HEK293T (cell line): Measurements from ENCODE around the gene SPATS2L.

Experiments used
- ARNT ChIP-seq: fragments of 450-650 bp; IDR thresholded peaks from 2 replicates; pipeline ENCODE4 v1.6.1; 2017; ENCODE audit warnings: mild to moderate bottlenecking
- BHLHE40 ChIP-seq: fragments of 450-650 bp; IDR thresholded peaks from 2 replicates; pipeline ENCODE4 v1.6.1; 2016; ENCODE audit warnings: mild to moderate bottlenecking, moderate library complexity, borderline replicate concordance
- ELF4 ChIP-seq: fragments of 450-650 bp; IDR thresholded peaks from 2 replicates; pipeline ENCODE4 v1.6.1; 2017; ENCODE audit warnings: antibody characterized with exemption
- FOXK2 ChIP-seq: fragments of 450-650 bp; IDR thresholded peaks from 2 replicates; pipeline ENCODE4 v1.6.1; 2016; ENCODE audit warnings: mild to moderate bottlenecking
- FOXM1 ChIP-seq: fragments of 450-650 bp; IDR thresholded peaks from 2 replicates; pipeline ENCODE4 v1.6.1; 2017; ENCODE audit warnings: mild to moderate bottlenecking, borderline replicate concordance
- HDGF ChIP-seq: fragments of 450-650 bp; IDR thresholded peaks from 2 replicates; pipeline ENCODE4 v1.6.1; 2017; ENCODE audit warnings: antibody characterized with exemption, borderline replicate concordance
- L3MBTL2 ChIP-seq: fragments of 450-650 bp; conservative IDR thresholded peaks from 2 replicates; pipeline ENCODE4 v1.6.1; 2016; ENCODE audit warnings: mild to moderate bottlenecking
- LEF1 ChIP-seq: fragments of 450-650 bp; IDR thresholded peaks from 2 replicates; pipeline ENCODE4 v1.6.1; 2017; ENCODE audit warnings: mild to moderate bottlenecking, borderline replicate concordance
- NFRKB ChIP-seq: fragments of 450-650 bp; IDR thresholded peaks from 2 replicates; pipeline ENCODE4 v1.6.1; 2016; ENCODE audit warnings: mild to moderate bottlenecking, moderate library complexity
- SP1 ChIP-seq: fragments of 450-650 bp; IDR thresholded peaks from 2 replicates; pipeline ENCODE4 v1.6.1; 2017
- SUZ12 ChIP-seq: fragments of 450-650 bp; IDR thresholded peaks from 2 replicates; pipeline ENCODE4 v1.6.1; 2016; ENCODE audit warnings: mild to moderate bottlenecking
- ZNF384 ChIP-seq: fragments of 450-650 bp; IDR thresholded peaks from 2 replicates; pipeline ENCODE4 v1.6.1; 2016
- TF ChIP-seq, protein P1 (sequence below): fragments of 450-650 bp; IDR thresholded peaks from 2 replicates; pipeline ENCODE4 v1.6.1; 2016

DNA sequence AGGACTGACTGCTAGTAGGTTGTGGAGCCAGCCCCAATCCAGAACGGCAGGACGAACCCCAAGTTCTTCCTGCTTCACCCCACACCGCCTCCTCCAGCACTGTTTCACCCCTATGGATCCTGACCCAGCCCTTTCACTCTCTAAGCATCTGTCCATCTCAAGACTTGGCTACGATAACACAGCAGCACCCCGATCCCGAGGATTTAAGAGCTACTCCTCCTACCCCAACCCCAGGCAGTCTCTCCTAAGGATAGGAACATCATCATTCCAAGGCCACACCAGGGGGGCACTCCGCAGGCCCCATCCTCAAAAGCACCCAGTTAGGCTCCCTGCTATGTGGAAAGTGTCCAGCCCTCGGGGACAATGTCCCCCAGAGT, 202.7 kb downstream of the SPATS2L start:
- no peak for TF ChIP-seq ARNT
- TF ChIP-seq FOXM1 = no peak
- TF ChIP-seq BHLHE40 = no peak
- TF ChIP-seq SP1 = no peak
- TF ChIP-seq HDGF = no peak
- TF ChIP-seq NFRKB = no peak
- TF ChIP-seq, protein P1, sequence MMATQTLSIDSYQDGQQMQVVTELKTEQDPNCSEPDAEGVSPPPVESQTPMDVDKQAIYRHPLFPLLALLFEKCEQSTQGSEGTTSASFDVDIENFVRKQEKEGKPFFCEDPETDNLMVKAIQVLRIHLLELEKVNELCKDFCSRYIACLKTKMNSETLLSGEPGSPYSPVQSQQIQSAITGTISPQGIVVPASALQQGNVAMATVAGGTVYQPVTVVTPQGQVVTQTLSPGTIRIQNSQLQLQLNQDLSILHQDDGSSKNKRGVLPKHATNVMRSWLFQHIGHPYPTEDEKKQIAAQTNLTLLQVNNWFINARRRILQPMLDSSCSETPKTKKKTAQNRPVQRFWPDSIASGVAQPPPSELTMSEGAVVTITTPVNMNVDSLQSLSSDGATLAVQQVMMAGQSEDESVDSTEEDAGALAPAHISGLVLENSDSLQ = no peak
- TF ChIP-seq ZNF384 = no peak
- TF ChIP-seq FOXK2 = no peak
- no peak for TF ChIP-seq SUZ12
- no peak for TF ChIP-seq LEF1
- TF ChIP-seq L3MBTL2 = no peak
- no peak for TF ChIP-seq ELF4
